Osteocyte (in vitro differentiated cells): ENCODE data around the gene ASIC5. TPM values are rescaled to one million over a fixed set of nuclear protein-coding genes. Genes with fewer than 3 reads are reported as not detected.
"Not testable (repeated sequence)": the region's sequence is repeated elsewhere in the genome, so short reads cannot be mapped to it uniquely, and the experiment has no call there.

Experiments used
- DNase-seq: peaks from one replicate; pipeline ENCODE4 v3.0.0; 2021; ENCODE audit warnings: mixed read lengths; ENCODE audit not compliant: unreplicated experiment; ENCODE audit errors: extremely low spot score
- H3K27ac Mint-ChIP-seq: one replicate; pipeline ENCODE4 v1.8.0; 2021; ENCODE audit warnings: mild to moderate bottlenecking, mixed read lengths; ENCODE audit not compliant: unreplicated experiment
- H3K27me3 Mint-ChIP-seq: one replicate; pipeline ENCODE4 v1.8.0; 2021; ENCODE audit warnings: mixed read lengths; ENCODE audit not compliant: unreplicated experiment
- H3K36me3 Mint-ChIP-seq: one replicate; pipeline ENCODE4 v1.8.0; 2021; ENCODE audit warnings: mixed read lengths; ENCODE audit not compliant: unreplicated experiment
- H3K4me1 Mint-ChIP-seq: one replicate; pipeline ENCODE4 v1.8.0; 2021; ENCODE audit warnings: mixed read lengths; ENCODE audit not compliant: unreplicated experiment
- H3K4me3 Mint-ChIP-seq: one replicate; pipeline ENCODE4 v1.8.0; 2021; ENCODE audit warnings: mild to moderate bottlenecking, moderate library complexity, mixed read lengths; ENCODE audit not compliant: unreplicated experiment
- H3K9me3 Mint-ChIP-seq: one replicate; pipeline ENCODE4 v1.8.0; 2021; ENCODE audit warnings: mixed read lengths; ENCODE audit not compliant: unreplicated experiment
- CTCF ChIP-seq: fragments of 200-600 bp; sonication (generic); IDR thresholded peaks from 2 replicates; pipeline ENCODE4 v1.5.0; 2021; ENCODE audit warnings: antibody characterized with exemption, mild to moderate bottlenecking, moderate library complexity
- total RNA-seq: library from RNA; stranded (reverse); gene quantifications from 2 replicates; pipeline ENCODE4 v1.2.1, GENCODE V29; 2021

Gene ASIC5
- total RNA-seq, 1 donor from 2014 or later: not detected

- TF ChIP-seq CTCF: no peak
- H3K4me1 Mint-ChIP-seq: peaks cover 11% of the 10 kb centered on the region
- H3K36me3 Mint-ChIP-seq: peaks cover 2% of the 10 kb centered on the region
- no peak for DNase-seq
- peaks cover 19% of the 10 kb centered on the region for H3K27me3 Mint-ChIP-seq
- no peak overlapping the region for H3K4me3 Mint-ChIP-seq
- H3K9me3 Mint-ChIP-seq: peaks cover 6% of the 10 kb centered on the region
- H3K27ac Mint-ChIP-seq: no peak overlapping the region
These were observed 34.9 kb upstream of the ASIC5 start for GRCh38 chr4:155901013-155901412.

DNA sequence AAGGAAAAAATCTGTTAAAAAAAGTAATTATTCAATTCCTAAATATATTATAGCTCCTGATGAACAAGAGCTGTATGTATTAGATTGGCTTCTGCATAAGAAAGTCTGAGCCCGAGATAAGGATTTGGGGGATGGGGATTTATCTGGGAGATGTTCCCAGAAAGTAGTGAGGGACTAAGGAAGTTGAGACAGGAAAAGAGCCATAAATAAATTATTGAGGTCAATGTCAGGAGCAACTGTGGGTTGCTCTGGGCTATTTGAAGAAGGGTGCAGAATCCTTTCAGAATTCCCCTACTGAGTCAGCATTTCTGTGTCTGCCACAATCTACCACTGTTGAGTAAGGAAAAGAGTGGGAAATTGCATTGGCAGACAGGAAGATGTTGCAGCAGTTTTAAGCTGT is 34.3 kb upstream of the ASIC5 start:
- no peak for TF ChIP-seq CTCF
- Mint-ChIP-seq H3K27me3 (peaks cover 22% of the 10 kb centered on the region), H3K36me3 (peaks cover 2% of the 10 kb centered on the region)

GRCh38 chr4:155899891-155900290 is 33.8 kb upstream of the ASIC5 start:
- Mint-ChIP-seq H3K9me3 (peaks cover 6% of the 10 kb centered on the region), H3K36me3 (peaks cover 2% of the 10 kb centered on the region), H3K27me3 (peaks cover 21% of the 10 kb centered on the region), H3K27ac (no peak overlapping the region), H3K4me3 (no peak overlapping the region), H3K4me1 (peaks cover 11% of the 10 kb centered on the region)
- no peak for TF ChIP-seq CTCF
- DNase-seq: no peak

More for the DNA sequence above, 34.3 kb upstream of the ASIC5 start:
- H3K4me3 Mint-ChIP-seq: no peak overlapping the region
- peaks cover 11% of the 10 kb centered on the region for H3K4me1 Mint-ChIP-seq
- H3K9me3 Mint-ChIP-seq: peaks cover 6% of the 10 kb centered on the region
- no peak for DNase-seq
- H3K27ac Mint-ChIP-seq: no peak overlapping the region

DNA sequence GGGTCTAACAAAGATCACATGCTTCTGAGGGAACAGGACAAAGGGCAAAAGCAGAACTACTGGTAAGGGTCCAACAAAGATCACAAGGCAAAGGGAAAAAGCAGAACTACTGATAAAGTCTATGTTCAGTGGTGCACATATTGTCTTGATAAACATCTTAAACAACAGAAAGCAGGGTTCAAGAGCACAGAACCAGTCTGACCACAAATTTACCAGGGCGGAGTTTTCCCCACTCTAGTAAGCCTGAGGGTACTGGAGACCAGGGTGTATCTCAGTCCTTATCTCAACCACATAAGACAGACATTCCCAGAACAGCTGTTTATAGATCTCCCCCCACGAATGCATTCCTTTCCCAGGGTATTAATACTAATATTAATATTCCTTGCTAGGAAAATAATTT is 32.3 kb upstream of the ASIC5 start:
- peaks cover 11% of the 10 kb centered on the region for H3K4me1 Mint-ChIP-seq
- H3K27me3 Mint-ChIP-seq, H3K9me3 Mint-ChIP-seq, H3K27ac Mint-ChIP-seq, H3K36me3 Mint-ChIP-seq, H3K4me3 Mint-ChIP-seq, DNase-seq: not testable (repeated sequence)

DNA sequence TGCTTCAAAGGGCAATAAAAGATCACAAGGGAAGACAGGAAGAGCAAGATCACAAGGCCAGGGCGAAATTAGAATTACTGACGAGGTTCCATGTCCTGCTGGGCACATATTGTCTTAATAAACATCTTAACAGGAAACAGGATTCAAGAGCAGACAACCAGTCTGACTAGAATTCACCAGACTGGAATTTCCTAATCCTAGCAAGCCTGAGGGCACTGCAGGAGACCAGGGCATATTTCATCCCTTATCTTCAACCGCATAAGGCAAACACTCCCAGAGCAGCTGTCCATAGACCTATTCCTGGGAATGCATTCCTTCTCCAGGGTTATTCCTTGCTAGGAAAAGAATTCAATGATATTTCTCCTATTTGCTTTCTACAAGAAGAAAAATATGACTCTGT is 25.0 kb upstream of the ASIC5 start:
- no peak for DNase-seq
- Mint-ChIP-seq H3K9me3 (peaks cover 12% of the 10 kb centered on the region), H3K36me3 (peaks cover 1% of the 10 kb centered on the region), H3K27ac (no peak overlapping the region), H3K4me3 (no peak overlapping the region), H3K27me3 (peaks cover 7% of the 10 kb centered on the region), H3K4me1 (peaks cover 3% of the 10 kb centered on the region)
- TF ChIP-seq CTCF: no peak

- Mint-ChIP-seq H3K9me3 (peaks cover 12% of the 10 kb centered on the region), H3K4me1 (peaks cover 3% of the 10 kb centered on the region), H3K4me3 (no peak overlapping the region), H3K27me3 (peaks cover 3% of the 10 kb centered on the region), H3K27ac (no peak overlapping the region), H3K36me3 (peaks cover 1% of the 10 kb centered on the region)
- TF ChIP-seq CTCF: no peak
- DNase-seq: no peak
These were observed 23.9 kb upstream of the ASIC5 start for GRCh38 chr4:155889946-155890345.
